HFF-Myc (cell line): ENCODE measurements around the gene RTP3.

Experiments
- DNase-seq: peaks from one replicate; pipeline ENCODE4 v3.0.0-alpha.2; 2011; ENCODE audit warnings: low read depth; ENCODE audit errors: extremely low read depth
- H3K4me3 ChIP-seq: replicated peaks from 2 replicates; pipeline ENCODE4 v1.5.1; 2011; ENCODE audit warnings: low read depth, mild to moderate bottlenecking, control low read depth, low read length
- CTCF ChIP-seq: IDR thresholded peaks from 2 replicates; pipeline ENCODE4 v1.5.1; 2012; ENCODE audit warnings: mild to moderate bottlenecking, low read depth, low read length, control low read depth; ENCODE audit errors: missing control alignments

RTP3 gene

GRCh38 chr3:46495901-46496456 is 1.8 kb upstream of the RTP3 start:
- TF ChIP-seq CTCF: no peak
- no peak overlapping the region for H3K4me3 ChIP-seq
- no peak for DNase-seq

GRCh38 chr3:46496746-46497555 is 825 bp upstream of the RTP3 start:
- no peak for DNase-seq
- TF ChIP-seq CTCF: peak; percentile 44

GRCh38 chr3:46498916-46499519 is 1.2 kb downstream of the RTP3 start:
- no peak for TF ChIP-seq CTCF
- H3K4me3 ChIP-seq: no peak overlapping the region

More at GRCh38 chr3:46496746-46497555, 825 bp upstream of the RTP3 start:
- H3K4me3 ChIP-seq: no peak overlapping the region

GRCh38 chr3:46500656-46501635 is 3.2 kb downstream of the RTP3 start:
- no peak for TF ChIP-seq CTCF
- H3K4me3 ChIP-seq: no peak overlapping the region
- no peak for DNase-seq

More at GRCh38 chr3:46498916-46499519, 1.2 kb downstream of the RTP3 start:
- no peak for DNase-seq

- peak; percentile 89 for DNase-seq
- TF ChIP-seq CTCF: no peak
- no peak overlapping the region for H3K4me3 ChIP-seq
These were observed 3.9 kb downstream of the RTP3 start for GRCh38 chr3:46501702-46502101.

- no peak for DNase-seq
- no peak overlapping the region for H3K4me3 ChIP-seq
- TF ChIP-seq CTCF: no peak
These were observed 5.6 kb downstream of the RTP3 start for GRCh38 chr3:46503200-46503874.
